ENCODE data around the gene SPACA7. TPM values are rescaled to one million over a fixed set of nuclear protein-coding genes. Genes with fewer than 3 reads are reported as not detected.

SPACA7 gene
- total RNA-seq, 1 donor from 2014 or later = not detected

DNA sequence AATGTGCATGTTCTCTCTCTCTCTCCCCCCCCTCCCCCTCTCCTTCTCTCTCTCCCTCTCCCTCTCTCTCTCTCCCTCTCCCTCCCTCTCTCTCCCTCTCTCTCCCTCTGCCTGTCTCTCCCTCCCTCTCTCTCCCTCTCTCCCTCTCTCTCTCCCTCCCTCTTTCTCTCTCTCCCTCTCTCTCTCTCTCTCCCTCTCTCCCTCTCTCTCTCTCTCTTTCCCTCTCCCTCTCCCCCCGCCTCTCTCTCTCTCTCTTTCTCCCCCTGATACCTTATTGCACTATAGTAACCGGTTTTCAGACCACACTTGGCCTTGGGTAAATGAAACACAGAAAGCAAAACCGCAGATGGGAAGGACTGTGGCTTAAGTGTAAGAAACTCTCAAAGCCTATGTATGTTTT, 34.7 kb upstream of the SPACA7 start:
- no peak for DNase-seq (ENCODE audit: extremely low spot score, unreplicated experiment)
- H3K36me3 Mint-ChIP-seq (ENCODE audit: unreplicated experiment) = no peaks in the 10 kb centered on the region
- no peaks in the 10 kb centered on the region for H3K4me1 Mint-ChIP-seq (ENCODE audit: unreplicated experiment)
- no peak overlapping the region for H3K27ac Mint-ChIP-seq (ENCODE audit: unreplicated experiment)
- TF ChIP-seq, protein P1, sequence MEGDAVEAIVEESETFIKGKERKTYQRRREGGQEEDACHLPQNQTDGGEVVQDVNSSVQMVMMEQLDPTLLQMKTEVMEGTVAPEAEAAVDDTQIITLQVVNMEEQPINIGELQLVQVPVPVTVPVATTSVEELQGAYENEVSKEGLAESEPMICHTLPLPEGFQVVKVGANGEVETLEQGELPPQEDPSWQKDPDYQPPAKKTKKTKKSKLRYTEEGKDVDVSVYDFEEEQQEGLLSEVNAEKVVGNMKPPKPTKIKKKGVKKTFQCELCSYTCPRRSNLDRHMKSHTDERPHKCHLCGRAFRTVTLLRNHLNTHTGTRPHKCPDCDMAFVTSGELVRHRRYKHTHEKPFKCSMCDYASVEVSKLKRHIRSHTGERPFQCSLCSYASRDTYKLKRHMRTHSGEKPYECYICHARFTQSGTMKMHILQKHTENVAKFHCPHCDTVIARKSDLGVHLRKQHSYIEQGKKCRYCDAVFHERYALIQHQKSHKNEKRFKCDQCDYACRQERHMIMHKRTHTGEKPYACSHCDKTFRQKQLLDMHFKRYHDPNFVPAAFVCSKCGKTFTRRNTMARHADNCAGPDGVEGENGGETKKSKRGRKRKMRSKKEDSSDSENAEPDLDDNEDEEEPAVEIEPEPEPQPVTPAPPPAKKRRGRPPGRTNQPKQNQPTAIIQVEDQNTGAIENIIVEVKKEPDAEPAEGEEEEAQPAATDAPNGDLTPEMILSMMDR (IDR thresholded peaks at IDR 0.05) = no peak
- H3K9me3 Mint-ChIP-seq (ENCODE audit: unreplicated experiment) = peaks cover 23% of the 10 kb centered on the region
- no peak overlapping the region for H3K4me3 Mint-ChIP-seq (ENCODE audit: unreplicated experiment)
- peaks cover 6% of the 10 kb centered on the region for H3K27me3 Mint-ChIP-seq (ENCODE audit: unreplicated experiment)

DNA sequence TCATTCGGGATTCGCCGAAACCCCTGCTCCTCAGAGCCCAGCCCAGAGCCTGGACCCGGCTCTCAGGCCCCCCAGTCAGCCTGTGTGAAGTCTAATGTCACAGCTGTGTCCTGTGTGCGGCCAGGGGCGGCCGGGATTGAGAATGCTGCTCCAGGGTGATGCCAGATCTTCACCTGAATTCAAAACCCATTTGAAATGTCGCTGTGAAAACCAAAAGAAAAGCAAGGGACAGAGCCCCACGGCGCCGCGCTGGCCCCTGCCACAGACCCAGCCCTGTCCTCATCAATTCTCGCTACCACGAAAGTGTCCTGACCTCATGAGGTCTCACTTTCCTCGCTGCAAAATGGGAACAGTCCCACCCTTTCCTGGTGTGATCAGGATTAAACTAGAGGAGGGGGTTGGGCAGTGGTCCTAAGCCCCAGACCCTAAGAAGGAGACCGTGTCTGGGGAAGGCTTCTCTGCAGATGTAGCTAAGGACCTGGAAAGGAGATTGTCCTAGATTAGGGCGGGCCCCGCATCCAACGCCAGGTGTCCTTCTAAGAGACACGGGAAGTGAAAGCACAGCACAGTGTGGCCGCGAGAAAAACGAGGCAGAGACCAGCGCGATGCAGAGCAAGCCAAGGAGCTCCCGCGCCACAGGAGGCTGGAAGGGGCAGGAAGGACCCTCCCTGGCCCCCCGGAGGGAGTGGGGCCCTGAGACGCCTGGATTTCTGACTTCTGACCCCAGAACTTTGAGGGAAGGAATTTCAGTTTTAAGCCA, 34.0 kb upstream of the SPACA7 start:
- H3K36me3 Mint-ChIP-seq (ENCODE audit: unreplicated experiment) = no peaks in the 10 kb centered on the region
- H3K27me3 Mint-ChIP-seq (ENCODE audit: unreplicated experiment) = peaks cover 13% of the 10 kb centered on the region
- H3K4me3 Mint-ChIP-seq (ENCODE audit: unreplicated experiment) = no peak overlapping the region
- TF ChIP-seq, protein P1 (IDR thresholded peaks at IDR 0.05) = no peak
- no peak for DNase-seq (ENCODE audit: extremely low spot score, unreplicated experiment)
- H3K4me1 Mint-ChIP-seq (ENCODE audit: unreplicated experiment) = no peaks in the 10 kb centered on the region
- peaks cover 16% of the 10 kb centered on the region for H3K9me3 Mint-ChIP-seq (ENCODE audit: unreplicated experiment)
- H3K27ac Mint-ChIP-seq (ENCODE audit: unreplicated experiment) = no peak overlapping the region

DNA sequence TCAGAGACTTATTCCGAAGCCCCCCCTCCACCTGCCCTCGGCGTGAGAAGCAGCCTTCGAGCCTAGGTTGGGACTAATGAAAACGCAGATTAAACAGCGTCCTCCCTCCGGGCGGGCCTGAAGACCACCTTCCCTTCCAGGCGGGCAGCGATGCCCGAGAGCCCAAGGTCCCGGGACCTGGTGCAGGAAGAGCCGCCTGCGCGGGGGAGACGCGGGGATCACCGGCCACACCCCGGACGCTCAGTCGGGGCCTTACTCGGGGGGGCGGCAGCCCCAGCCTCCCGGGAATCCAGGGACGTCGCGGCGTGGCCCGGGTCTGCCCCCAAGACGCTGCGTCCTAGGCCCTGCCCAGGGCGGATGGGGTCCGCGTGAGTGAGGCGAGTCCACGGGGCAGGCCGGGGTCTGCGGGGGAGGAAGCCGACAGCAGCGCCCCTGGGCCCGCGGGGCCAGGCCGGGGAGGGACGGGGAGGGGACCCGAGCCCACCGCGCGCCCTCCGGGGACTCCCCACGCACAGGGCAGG, 33.3 kb upstream of the SPACA7 start:
- no peaks in the 10 kb centered on the region for H3K4me1 Mint-ChIP-seq (ENCODE audit: unreplicated experiment)
- TF ChIP-seq, protein P1 (IDR thresholded peaks at IDR 0.05) = no peak
- H3K27ac Mint-ChIP-seq (ENCODE audit: unreplicated experiment) = no peak overlapping the region
- DNase-seq (ENCODE audit: extremely low spot score, unreplicated experiment) = peak; percentile 84
- H3K9me3 Mint-ChIP-seq (ENCODE audit: unreplicated experiment) = peaks cover 11% of the 10 kb centered on the region
- H3K4me3 Mint-ChIP-seq (ENCODE audit: unreplicated experiment) = no peak overlapping the region
- peaks cover 13% of the 10 kb centered on the region for H3K27me3 Mint-ChIP-seq (ENCODE audit: unreplicated experiment)
- no peaks in the 10 kb centered on the region for H3K36me3 Mint-ChIP-seq (ENCODE audit: unreplicated experiment)

DNA sequence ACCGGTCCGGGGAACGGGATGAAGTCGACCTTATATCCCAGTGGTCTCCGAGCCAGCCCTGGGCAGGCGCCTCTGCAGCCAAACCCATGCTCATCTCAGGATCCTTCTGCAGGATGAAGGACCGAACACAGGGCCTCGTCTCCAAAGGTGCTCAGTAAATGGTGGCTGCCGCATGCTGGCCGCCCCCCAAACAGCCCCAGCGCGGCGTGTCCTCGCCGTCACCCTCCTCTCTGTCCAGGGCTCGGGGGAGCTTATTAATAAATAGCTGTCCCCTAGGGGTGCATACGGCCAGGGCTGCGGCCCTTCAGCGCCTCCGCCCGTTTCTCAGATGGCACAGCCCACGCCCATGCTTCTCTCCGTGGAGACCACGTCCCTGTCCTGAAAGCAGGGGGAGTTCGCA, 32.6 kb upstream of the SPACA7 start:
- H3K27ac Mint-ChIP-seq (ENCODE audit: unreplicated experiment) = no peak overlapping the region
- no peaks in the 10 kb centered on the region for H3K4me1 Mint-ChIP-seq (ENCODE audit: unreplicated experiment)
- H3K36me3 Mint-ChIP-seq (ENCODE audit: unreplicated experiment) = no peaks in the 10 kb centered on the region
- no peak for DNase-seq (ENCODE audit: extremely low spot score, unreplicated experiment)
- H3K4me3 Mint-ChIP-seq (ENCODE audit: unreplicated experiment) = no peak overlapping the region
- H3K9me3 Mint-ChIP-seq (ENCODE audit: unreplicated experiment) = peaks cover 11% of the 10 kb centered on the region
- H3K27me3 Mint-ChIP-seq (ENCODE audit: unreplicated experiment) = peaks cover 13% of the 10 kb centered on the region
- TF ChIP-seq, protein P1 (IDR thresholded peaks at IDR 0.05) = no peak

DNA sequence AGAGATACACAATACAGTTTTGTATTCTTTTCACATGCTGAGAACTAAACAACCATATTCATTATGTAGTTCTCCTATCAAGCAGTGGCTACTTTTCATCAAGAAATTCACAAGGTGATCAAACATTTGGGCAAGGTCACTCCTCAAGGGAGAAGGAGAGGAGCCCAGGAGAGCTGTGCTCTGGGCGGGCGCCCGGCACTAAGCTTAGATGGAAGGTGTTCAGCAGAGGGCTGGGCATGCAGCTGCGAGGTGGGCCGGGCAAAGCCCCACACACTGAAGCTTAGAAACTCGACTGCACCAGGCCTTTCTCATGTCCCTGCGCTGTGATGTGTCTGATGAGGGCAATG, 30.4 kb upstream of the SPACA7 start:
- Mint-ChIP-seq H3K27me3 (ENCODE audit: unreplicated experiment) (peaks cover 13% of the 10 kb centered on the region), H3K4me3 (ENCODE audit: unreplicated experiment) (no peak overlapping the region), H3K27ac (ENCODE audit: unreplicated experiment) (no peak overlapping the region), H3K36me3 (ENCODE audit: unreplicated experiment) (no peaks in the 10 kb centered on the region), H3K4me1 (ENCODE audit: unreplicated experiment) (no peaks in the 10 kb centered on the region), H3K9me3 (ENCODE audit: unreplicated experiment) (no peaks in the 10 kb centered on the region)
- TF ChIP-seq, protein P1 (IDR thresholded peaks at IDR 0.05) = no peak
- no peak for DNase-seq (ENCODE audit: extremely low spot score, unreplicated experiment)
